NCI-H2081 (cell line): ENCODE results near the gene KLHDC10.
A peak's percentile ranks its signal among the peaks of the same experiment; 100 is the strongest.
"Not testable (repeated sequence)": the region's sequence is repeated elsewhere in the genome, so short reads cannot be mapped to it uniquely, and the experiment has no call there.

ENCODE experiments used
- DNase-seq, 2 experiments: peaks; one replicate each; lab custom pipeline; 2025; lab: John Stamatoyannopoulos, UW

Gene KLHDC10

DNA sequence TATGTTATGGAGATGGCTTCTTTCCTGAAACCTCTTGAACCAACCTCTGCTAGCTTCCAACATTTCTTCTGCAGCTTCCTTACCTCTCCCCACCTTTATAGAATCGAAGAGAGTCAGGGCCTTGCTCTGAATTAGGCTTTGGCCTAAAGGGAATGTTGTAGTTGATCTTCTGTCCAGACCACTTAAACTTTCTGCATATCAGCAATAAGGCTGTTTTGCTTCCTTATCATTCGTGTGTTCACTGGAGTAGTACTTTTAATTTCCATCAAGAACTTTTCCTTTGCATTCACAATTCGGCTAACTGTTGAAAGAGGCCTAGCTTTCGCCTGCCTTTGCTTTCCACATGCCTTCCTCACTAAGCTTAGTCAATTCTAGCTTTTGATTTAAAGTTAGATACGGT lies 48.0 kb downstream of the KLHDC10 start:
- no peak for DNase-seq

DNA sequence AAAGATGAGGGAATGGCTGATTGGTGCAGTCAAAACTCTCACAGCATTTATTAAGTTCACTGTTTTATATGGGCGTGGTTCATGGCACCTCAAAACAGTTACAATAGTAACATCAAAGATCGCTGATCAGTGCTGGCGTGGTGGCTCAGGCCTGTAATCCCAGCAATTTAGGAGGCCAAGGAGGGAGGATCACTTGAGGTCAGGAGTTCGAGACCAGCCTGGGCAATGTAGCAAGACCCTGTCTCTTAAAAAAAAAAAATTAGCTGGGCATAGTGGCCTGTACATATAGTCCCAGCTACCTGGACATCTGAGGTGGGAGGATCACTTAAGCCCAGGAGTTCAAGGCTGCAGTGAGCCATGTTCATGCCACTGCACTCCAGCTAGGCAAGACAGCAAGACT lies 48.5 kb downstream of the KLHDC10 start:
- no peak for DNase-seq

DNA sequence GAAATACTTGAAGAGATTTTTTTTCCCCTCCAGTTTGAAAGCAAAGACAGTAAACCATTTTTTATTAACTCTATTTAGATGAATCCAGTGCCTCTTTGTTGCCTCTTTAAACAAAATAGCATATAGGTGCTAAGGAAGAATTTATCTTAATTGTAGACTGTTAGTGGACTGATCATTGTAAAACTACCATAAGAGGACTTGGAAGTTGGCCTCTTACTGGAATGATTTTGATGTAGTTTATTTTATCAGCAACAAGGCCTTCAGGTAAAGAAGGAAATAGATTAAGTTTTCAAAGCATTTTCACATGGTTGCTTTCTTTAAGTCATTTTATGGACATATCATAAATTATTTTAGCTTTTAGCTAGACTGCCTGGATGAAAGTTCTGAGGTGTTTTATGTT lies 53.2 kb downstream of the KLHDC10 start:
- DNase-seq = no peak

DNA sequence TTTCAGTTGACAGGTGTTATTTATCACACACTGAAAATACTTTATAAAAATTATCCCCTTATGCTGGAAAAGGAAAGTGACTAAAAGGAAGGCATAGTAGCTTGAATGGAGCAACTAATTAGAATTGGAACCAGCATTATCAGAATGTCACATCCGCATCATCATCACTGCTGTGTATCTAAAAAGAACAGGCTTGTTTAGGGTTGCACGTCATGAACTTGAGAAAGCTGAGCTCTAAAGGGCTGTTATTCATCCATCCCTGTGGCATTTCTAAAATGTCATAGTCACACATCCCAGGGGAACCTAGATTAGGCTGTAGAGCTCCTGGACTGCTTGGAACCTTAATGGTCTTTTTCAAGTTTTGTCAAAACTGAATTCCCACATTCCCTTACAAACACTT lies 54.4 kb downstream of the KLHDC10 start:
- DNase-seq = no peak

DNA sequence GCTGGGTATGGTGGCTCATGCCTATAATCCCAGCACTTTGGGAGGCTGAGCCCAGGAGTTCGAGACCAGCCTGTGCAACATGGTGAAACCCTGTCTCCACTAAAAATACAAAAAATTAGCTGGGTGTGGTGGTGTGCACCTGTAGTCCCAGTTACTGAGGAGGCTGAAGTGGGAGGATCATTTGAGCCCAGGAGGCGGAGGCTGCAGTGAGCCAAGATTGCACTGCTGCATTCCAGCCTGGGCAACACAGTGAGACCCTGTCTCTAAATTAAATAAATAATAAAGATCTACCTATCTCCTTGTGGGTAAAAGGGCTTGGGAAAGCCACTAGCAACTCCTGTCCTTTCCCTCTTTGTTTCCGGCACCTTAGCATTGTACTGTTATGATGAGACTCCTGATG lies 56.5 kb downstream of the KLHDC10 start:
- DNase-seq = not testable (repeated sequence)

DNA sequence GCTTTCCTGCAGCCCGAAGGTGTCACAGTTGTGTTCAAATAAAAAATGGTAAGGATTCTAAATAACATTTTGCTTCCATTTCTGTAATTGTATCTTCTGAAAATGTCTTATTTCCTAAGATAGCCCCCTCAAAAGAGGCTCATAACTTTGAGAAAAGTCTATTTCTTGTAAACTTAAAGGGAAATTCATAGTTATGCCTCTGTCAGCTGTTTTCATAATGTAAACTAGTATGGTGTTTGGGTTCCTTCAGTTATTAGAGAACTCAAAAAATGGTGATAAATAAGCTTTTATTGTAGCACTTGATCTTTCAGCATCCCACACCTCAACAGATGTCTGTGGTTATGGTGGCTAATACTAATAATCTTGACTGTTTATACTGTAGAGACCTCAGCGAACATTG lies 57.1 kb downstream of the KLHDC10 start:
- DNase-seq = no peak

DNA sequence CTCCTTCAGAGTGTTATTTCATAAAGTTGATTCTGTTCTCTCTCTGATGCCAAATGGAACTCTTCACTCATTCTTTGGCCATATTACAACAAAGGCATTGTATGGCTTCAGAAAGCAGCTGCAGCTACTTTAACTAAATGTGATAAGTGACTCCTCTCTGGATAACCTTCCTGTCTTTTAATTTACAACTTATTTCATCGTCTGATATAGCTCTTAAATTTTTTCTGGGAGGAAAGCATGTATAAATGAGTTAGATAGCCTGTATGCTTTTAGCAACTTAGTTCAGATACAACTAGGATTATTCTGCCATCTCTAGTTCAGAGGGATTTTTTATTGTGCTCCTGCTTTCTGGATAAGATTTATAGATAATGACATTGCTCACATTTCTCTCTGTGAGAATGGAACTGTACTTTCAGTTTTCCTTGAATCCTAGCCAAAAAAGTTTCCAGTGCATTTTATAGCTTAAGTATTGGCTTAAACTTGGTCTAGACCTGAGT lies 57.5 kb downstream of the KLHDC10 start:
- no peak for DNase-seq

DNA sequence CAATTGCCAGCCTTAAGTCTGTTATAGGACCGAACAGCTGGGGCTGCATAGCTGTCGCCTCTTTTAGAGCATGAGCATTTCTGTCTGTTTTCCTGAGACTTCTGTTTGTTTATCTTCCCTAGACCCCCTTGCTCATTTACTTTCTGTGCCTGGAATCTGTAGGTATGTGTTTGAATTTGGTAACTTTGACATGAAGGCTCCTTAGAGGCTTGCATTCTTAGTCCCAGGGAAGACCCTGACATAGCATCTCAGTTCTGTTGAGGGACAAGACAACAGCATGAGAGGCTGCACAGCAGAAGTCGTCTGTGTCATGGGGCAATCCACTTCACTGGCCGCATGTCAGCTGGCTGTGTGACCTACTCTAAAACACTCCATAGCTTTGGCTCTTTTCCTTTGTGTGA lies 58.7 kb downstream of the KLHDC10 start:
- DNase-seq = no peak

DNA sequence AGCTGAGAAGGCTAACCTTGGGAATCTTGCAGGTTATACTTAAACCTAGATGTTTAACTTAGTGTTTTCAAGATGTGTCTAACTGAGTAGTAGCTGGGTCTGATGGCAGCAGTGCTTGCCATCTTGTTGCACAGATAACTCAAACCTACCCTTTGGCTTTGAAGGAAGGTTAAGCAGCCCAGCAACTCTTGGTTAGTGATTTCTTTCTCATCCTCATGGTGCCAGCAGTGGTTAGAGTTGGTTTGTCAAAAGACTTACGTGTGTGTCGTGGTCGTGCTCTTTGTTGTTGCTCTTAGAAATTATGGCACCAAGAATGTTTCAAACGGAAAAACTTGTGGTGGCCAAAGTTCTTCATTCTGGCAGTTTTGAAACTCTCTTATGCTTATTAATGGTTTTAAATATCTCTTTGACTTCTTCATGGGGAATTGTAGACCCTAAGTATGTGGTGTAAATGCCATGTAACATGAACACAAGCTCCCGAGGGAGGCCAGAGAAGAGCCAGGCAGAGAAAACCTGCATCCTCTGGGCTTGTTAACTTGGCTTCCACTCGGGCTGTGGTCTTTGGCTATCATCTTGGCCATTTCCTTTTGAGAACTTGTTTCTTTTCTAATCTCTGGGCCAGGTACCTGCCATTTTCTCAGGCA lies 61.0 kb downstream of the KLHDC10 start:
- DNase-seq = no peak

DNA sequence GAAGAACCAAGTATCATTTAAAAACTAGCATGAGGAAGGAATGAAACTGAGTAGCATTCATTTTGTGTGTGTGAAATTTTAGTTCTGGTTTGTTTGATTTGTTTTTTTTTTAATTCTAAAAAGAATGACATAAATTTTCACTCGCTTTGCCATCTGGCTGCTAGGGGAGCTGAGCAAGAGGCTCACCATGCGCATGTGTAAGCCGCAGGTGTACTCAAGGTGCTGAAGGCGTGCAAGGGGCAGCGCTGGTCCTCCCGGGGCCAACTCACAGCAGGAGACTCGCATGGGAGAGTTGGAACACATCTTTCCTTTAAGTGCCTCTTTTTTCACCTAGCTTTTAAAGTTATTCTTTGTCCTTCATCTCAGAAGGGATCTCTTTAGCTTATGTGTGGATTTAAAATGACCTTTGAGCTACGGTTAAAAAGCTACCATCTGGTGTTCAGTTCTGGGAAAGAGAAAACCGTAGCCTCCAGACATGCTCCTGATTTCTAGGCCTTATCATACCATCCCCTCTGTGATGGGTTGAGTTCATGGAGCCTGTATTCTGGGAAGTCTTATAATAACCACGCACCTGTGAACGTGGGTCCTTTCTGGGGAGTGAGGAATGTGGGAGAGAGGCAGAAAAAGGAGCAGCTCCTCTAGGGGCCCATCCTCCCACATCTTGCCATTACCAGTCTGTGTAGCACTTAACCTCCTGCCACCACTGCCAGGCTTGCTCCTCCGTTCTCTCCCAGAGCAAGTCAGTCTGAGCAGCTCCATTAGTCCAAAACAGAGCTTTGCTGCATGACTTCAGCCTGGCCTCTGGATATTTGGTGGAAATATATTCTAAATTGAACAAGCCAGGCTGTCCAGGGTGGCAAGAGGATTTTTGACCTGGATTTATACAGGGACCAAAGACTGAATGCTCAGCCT lies 61.9 kb downstream of the KLHDC10 start:
- no peak for DNase-seq

DNA sequence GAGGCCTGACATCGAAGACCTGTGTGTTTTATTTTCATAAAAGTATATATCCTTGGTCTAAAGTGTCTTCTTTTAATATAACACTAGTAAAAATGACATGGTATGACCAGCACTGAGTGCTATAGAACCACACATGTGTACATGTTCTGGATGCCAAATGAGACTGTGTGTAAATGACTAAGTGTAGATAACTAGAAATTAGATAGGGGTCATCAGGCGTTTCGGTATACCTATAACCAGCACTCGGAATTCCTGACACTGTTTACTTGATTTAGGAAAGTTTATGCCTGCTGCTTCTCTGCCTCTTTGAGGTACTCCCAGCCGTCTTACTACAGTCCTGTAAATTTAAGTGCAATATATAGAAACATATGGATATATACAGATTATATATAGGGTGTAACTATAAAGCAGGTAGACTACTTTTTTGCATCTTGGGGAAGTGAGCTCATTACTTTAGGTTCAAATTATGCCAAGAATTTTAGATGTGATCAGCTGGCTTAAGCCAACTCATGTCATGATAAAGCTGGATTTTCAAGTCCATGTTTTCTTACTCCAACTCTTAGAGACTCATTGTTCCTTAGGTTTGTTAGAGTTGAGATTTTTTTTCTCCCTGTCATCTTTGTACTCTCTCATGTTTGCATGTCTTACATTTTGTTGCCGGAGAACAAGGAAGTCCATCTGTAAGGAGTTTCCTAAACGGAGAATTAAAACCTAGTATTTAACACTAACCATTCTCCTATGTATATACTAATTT lies 62.9 kb downstream of the KLHDC10 start:
- DNase-seq = no peak

DNA sequence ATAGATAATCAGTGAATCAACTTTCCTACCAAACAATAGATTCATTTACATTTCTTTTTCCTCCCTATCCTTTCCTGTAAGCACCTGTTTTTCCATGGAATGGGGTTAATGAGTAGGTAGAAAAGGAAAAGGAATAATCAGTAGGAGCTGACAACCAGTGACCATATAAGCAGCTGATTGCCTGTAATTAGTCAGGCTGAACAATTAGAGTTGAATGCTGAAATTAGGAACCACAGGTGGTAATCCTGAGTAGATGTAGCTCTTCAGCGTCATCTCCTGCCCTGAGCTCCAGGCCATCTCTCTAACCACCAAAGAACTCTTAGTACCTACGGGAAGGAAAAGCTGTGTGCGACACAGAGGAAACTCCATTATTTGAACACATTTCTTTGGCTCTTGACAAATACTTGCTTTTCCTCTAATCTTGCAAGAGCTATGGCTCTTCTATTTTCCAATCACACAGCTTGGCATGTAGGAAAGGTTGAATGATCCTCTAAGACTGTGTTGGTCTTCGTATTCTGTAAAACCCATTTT lies 63.8 kb downstream of the KLHDC10 start:
- DNase-seq = peak; percentile 35 to 91

DNA sequence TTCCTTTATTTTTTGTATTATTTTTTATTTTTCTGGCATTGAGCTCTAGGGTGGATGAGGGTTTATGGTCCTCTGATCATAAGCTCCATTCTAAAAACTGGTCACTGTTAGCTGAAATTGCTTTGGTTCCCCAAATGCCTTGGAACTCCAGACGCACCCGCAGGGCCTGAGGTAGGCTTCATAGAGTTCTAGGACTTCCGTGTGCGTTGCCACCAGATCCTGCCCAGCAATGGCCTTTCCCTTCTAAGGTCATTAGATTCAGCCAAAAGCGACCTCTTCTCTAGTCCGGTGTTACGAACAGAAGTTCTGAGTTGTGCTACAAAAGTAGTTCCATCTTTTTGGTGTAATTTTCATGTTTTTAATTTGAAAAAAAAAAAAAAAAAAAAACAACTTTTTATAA lies 64.4 kb downstream of the KLHDC10 start:
- no peak for DNase-seq

DNA sequence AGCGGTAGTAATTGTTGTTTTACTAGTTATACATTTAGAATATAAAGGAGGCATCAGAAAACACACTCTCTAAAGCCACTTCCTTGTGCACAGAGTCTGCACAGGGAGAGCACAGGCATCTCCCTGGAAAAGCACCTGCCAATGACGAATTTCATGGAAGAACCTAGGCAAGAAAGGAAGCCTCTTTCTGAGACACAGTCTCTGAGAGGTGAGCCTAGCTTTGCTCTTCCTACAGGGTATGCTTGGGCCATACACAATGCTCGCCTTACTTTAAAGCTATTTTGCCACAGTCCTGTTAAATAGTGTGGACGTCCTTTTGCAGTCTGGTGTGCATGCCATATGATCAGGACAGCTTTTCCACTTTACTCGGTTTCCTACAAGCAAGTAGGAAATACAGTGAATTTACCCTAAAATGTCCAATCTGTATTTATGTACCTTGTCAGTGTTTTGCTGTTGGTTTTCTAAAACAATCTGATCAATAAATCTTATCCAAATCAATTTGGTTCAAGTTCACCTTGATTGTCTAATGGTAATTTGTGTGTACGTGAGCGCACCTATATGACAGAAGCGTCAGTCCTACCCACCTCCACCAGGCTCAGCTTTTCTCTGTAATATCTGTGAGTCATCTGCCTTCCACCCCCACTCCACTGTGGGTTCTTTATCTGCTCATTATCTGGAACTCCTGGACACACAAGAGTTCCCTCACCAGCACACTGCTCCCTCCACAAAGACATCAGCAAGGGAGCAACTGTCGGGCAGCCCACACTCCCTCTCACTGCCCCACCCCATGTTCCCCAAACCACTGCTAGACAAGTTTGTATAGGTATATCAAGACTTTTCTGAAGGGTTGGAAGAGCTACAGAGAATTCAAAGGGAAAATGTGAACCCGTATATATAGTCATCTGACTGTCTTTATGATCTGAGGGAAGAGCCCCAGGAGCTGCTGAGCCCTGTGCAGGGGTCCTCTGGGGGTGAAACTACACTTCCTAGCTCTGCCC lies 65.2 kb downstream of the KLHDC10 start:
- no peak for DNase-seq

DNA sequence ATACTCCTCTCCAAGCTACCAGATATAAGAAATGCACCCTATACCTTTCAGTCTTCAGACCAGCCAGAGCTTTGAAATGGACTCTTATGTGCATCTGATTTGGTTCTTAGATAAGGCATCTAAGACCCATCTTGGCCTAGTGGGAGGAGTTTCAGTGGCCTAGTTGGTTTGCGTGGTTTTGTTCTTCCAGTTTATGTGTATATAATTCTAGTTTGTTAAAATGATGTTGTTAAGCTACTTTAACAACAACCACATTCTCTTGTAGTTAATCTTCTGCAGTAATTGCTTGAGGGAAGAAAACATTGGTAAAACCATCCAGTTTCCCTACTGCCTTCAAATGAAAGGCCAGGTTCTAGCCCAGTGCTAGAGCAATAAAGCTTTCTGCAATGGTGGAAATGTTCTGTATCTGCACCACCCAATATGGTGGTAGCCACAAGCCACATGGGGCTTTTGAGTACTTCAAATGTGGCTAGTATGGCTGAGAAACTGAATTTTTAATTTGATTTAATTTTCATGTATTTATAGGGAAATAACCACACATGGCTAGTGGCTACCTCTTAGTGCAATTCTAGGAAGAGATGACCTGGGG lies 66.3 kb downstream of the KLHDC10 start:
- no peak for DNase-seq

DNA sequence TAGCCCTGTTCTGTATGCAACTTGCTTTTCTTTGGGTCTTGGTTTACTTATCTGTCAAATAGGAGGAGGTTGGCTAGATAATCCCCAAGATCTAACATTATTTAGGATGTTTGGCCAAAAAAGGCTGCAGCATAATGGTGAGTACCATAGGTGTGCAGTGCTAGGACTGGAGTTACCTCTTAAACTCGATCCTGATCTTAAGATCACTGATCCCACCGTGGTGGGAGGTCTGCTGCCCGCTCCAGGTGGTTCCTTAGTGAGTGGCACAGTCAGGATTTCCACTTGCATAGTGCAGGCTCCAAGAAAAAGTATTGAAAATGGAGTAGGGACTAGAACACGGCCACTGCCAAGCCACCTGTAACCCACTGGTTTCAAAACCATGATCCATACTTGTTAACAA lies 66.9 kb downstream of the KLHDC10 start:
- DNase-seq = no peak

DNA sequence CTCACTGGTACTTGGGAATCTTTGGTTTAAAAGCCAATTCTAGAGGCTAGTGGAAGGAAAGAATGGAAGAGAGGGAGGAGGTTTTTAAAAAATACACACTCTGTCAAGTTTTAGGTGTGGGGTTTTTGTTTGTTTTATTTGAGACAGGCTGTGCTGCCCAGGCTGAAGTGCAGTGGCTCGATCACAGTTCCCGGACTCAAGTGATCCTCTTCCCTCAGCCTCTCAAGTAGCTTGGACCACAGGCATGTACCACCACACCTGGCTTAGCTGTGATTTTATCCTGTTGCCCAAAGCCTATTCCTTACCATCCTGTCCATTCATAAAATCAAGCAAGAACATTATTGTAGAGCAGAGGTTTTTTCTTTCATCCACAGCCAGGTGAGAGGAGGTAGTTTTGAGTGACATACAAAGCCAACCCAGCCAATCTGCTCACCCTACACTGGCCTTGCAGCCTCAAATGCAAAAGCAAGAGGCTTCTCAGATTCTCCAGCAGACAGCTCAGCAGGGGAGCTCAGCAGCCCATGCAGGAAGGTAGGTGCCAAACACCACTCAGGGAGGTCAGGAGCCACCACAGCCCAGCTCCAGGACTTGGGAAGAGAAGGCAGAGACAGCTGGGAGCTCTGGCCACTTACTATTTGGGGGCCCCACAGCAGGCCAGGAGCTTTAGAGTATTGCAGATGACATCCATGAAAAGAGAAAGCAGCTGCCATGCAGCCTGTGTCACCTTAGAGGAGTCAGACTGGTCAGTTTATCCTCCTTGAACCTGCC lies 69.0 kb downstream of the KLHDC10 start:
- DNase-seq = no peak

DNA sequence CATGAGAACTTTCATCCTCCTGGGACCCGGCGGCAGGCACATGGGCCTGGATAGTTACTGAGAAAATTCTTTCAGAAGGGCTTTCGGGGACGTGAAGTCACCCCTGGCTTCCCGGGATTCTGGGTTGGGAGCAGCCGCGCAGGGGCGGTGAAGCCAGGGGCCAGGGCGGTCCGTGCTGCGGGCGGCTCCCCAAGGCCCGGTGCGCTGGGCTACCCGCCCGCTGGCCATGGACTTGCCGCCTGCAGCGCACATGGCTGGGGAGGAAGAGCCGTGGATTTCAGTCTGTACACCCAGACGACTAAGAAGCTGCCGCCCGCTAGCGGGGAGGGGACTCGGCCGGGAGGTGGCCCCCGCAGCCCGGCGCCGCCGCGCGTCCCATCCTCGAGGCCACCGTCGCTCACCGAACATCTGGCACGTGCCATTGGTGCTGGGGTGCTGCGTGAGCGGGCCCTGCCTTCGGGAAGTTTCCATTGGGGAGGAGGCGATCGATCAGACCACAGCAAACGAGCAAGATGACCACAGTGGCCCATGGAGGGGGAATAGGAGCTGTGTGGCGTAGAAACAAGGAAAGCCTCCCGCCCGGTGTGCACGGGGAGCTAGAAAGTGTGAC lies 70.3 kb downstream of the KLHDC10 start:
- no peak for DNase-seq

DNA sequence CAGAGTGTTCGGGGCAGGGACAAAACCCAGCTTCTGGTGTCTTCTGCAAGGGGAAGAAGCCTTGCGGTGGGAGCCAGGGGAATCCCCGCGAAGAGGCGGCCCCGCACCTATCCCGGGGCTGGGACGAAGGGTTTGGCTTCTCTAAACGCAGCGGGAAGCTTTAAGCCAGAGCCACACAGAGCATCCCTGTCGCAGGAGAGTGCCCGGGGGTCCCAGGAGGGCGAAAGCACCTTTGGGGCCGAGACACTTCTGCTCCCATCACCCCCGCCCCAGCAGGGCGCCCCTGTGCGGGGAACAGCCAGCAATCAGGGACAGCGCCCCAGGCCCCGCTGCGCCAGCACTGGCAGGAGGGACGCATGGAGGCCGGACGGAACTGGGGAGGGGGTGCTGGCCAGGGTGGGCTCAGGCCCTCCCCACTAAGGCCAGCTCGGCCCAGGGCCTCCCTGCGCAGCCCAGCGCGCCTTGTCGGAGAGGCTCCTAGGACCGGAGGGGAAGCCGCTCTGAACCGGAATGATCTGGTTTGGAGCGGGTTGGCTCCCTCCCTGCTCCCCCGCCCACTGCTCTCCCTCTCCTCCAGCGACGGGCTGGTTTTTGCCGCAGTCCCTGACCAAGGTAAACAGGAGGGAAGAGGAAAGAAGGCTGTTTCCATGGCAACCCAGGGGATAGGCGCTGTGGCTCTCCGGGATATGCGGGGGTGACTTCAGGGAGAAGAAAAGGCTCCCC lies 71.0 kb downstream of the KLHDC10 start:
- DNase-seq = no peak
